Endothelial cell of umbilical vein (primary cell): Measurements from ENCODE around the gene RTN4R. TPM values are rescaled to one million over a fixed set of nuclear protein-coding genes. Genes with fewer than 3 reads are reported as not detected.

Experiments
- BruUV-seq: library from RNA; stranded (reverse); fragments of 400-500 nt; replicated peaks from 2 replicates; lab custom pipeline; 2021; lab: Mats Ljungman, UMichigan
- CTCF ChIA-PET: fragments of 300-600, 350-600 bp; sonication (Branson Sonifier 250); formaldehyde crosslinking; loops from one replicate; lab custom pipeline; 2021; ENCODE audit warnings: antibody characterized with exemption, inconsistent platforms; lab: Charles Lee
- POLR2A ChIA-PET: fragments of 300-600, 350-600 bp; sonication (Branson Sonifier 250); formaldehyde crosslinking; loops from one replicate; lab custom pipeline; 2021; ENCODE audit warnings: antibody characterized with exemption, inconsistent platforms; lab: Charles Lee
- DNase-seq: peaks from one replicate; pipeline ENCODE4 v3.0.0-alpha.2; 2011; ENCODE audit warnings: low read depth, low spot score
- FAIRE-seq: peaks from 2 replicates; lab custom pipeline; 2011; peaks lifted over from hg19 to GRCh38; lab: Jason Lieb, UNC
- H2AFZ ChIP-seq: 2 replicates; pipeline ENCODE4 v1.6.0; 2012; ENCODE audit warnings: low read depth, low read length, control low read depth, inconsistent platforms
- H3K27ac ChIP-seq: 2 replicates; pipeline ENCODE4 v1.5.1; 2011; ENCODE audit warnings: low read depth, mild to moderate bottlenecking, control low read depth, low read length, moderate library complexity; ENCODE audit not compliant: insufficient read depth
- H3K27me3 ChIP-seq, 2 experiments: 2 replicates each; pipeline versions ENCODE4 v1.6.0 to v1.6.1; 2011; ENCODE audit warnings: low read length in 2 of 2, mixed read lengths in 1 of 2; ENCODE audit not compliant: control insufficient read depth in 2 of 2, insufficient read depth in 2 of 2
- H3K36me3 ChIP-seq, 2 experiments: 2 replicates in 1 of 2; 3 replicates in 1 of 2; pipeline ENCODE4 v1.5.1; 2011; ENCODE audit warnings: low read length in 2 of 2, mild to moderate bottlenecking in 1 of 2, moderate library complexity in 1 of 2; ENCODE audit not compliant: control insufficient read depth in 2 of 2, insufficient read depth in 2 of 2; ENCODE audit errors: extremely low read depth in 1 of 2
- H3K4me1 ChIP-seq: 3 replicates; pipeline ENCODE4 v1.5.1; 2011; ENCODE audit warnings: mild to moderate bottlenecking, low read length; ENCODE audit not compliant: control insufficient read depth, insufficient read depth; ENCODE audit errors: extremely low read depth
- H3K4me2 ChIP-seq: 2 replicates; pipeline ENCODE4 v1.6.1; 2011; ENCODE audit warnings: low read length, control low read depth, mixed read lengths; ENCODE audit not compliant: insufficient read depth
- H3K4me3 ChIP-seq, 3 experiments: fragments of 200-600 bp in 1 of 3; sonication (generic), shearing (Covaris generic) in 1 of 3; replicated peaks in 1 of 3; 2 replicates each; pipeline ENCODE4 v1.5.1; 2011 to 2016; ENCODE audit warnings: control low read depth in 3 of 3, low read length in 3 of 3, mild to moderate bottlenecking in 2 of 3, inconsistent platforms in 1 of 3, low read depth in 1 of 3, moderate library complexity in 1 of 3; ENCODE audit not compliant: insufficient read depth in 1 of 3
- H3K79me2 ChIP-seq: 2 replicates; pipeline ENCODE4 v1.6.0; 2012; ENCODE audit warnings: low read length, inconsistent platforms; ENCODE audit not compliant: control insufficient read depth, insufficient read depth
- H3K9ac ChIP-seq: replicated peaks from 2 replicates; pipeline ENCODE3; 2011; ENCODE audit warnings: low read length, control low read depth; ENCODE audit not compliant: insufficient read depth; ENCODE audit errors: extremely low read depth
- H3K9me1 ChIP-seq: replicated peaks from 3 replicates; pipeline ENCODE4 v1.6.0; 2011; ENCODE audit warnings: mild to moderate bottlenecking, low read length; ENCODE audit not compliant: control insufficient read depth, insufficient read depth; ENCODE audit errors: extremely low read depth
- H3K9me3 ChIP-seq: replicated peaks from 2 replicates; pipeline ENCODE4 v1.5.1; 2012; ENCODE audit warnings: low read length, inconsistent platforms; ENCODE audit not compliant: control insufficient read depth, insufficient read depth
- H4K20me1 ChIP-seq: replicated peaks from 2 replicates; pipeline ENCODE3; 2011; ENCODE audit warnings: mild to moderate bottlenecking, low read length; ENCODE audit not compliant: control insufficient read depth, insufficient read depth; ENCODE audit errors: extremely low read depth
- CTCF ChIP-seq, 2 donors: IDR thresholded peaks; 1 replicate in 1 of 2; 2 replicates in 1 of 2; pipeline ENCODE4 v1.5.1; 2011; ENCODE audit warnings: low read length in 2 of 2, mild to moderate bottlenecking in 2 of 2, moderate library complexity in 2 of 2, control low read depth in 1 of 2, inconsistent platforms in 1 of 2, low read depth in 1 of 2; ENCODE audit not compliant: insufficient read depth in 1 of 2; ENCODE audit errors: extremely low read depth in 1 of 2
- EZH2 ChIP-seq: IDR thresholded peaks from 2 replicates; pipeline ENCODE4 v1.6.1; 2012; ENCODE audit warnings: borderline replicate concordance, low read depth, mild to moderate bottlenecking, moderate library complexity, low read length, inconsistent platforms; ENCODE audit not compliant: severe bottlenecking
- FOS ChIP-seq: IDR thresholded peaks from 2 replicates; pipeline ENCODE4 v1.6.1; 2011; ENCODE audit warnings: mild to moderate bottlenecking, low read length, moderate library complexity, borderline replicate concordance; ENCODE audit not compliant: insufficient read depth
- GATA2 ChIP-seq: IDR thresholded peaks from 2 replicates; pipeline ENCODE4 v1.7.0; 2011; ENCODE audit warnings: low read depth, mild to moderate bottlenecking, moderate library complexity, mixed read lengths, low read length; ENCODE audit not compliant: insufficient read length, insufficient read depth
- JUN ChIP-seq: IDR thresholded peaks from 2 replicates; pipeline ENCODE4 v1.6.1; 2011; ENCODE audit warnings: borderline replicate concordance, low read depth; ENCODE audit not compliant: insufficient read length, insufficient read depth
- MYC ChIP-seq: IDR thresholded peaks from one replicate; pipeline ENCODE4 v1.6.1; 2011; ENCODE audit warnings: mild to moderate bottlenecking, low read depth, low read length
- POLR2A ChIP-seq: IDR thresholded peaks from 2 replicates; pipeline ENCODE4 v1.6.1; 2012; ENCODE audit warnings: low read depth, mild to moderate bottlenecking, control low read depth, low read length
- POLR2AphosphoS5 ChIP-seq: IDR thresholded peaks from 2 replicates; pipeline ENCODE4 v1.6.1; 2012; ENCODE audit warnings: low read depth, mild to moderate bottlenecking, control low read depth, low read length, moderate library complexity; ENCODE audit not compliant: insufficient read depth
- dilution Hi-C: fragments of 300-500 bp; cut with MboI; formaldehyde crosslinking; loops from one replicate; pipeline ENCODE4 v1.15.0; 2019; ENCODE audit warnings: low sequenced_read_pairs; ENCODE audit not compliant: extremely low pct_ligation_motif_present
- intact Hi-C: fragments of 100-400 bp; cut with micrococcal nuclease; formaldehyde crosslinking; loops from one replicate; pipeline ENCODE4 v1.10.0; 2022
- polyA plus RNA-seq, 4 experiments: library from polyadenylated mRNA; depleted of rRNA in 3 of 4; stranded (reverse) in 3 of 4; unstranded in 1 of 4; fragments of >200 nt; gene quantifications; 2 replicates each; pipeline versions ENCODE4 v1.2.1 to v1.2.3, GENCODE V29; 2011 to 2012; ENCODE audit warnings: missing spikeins in 1 of 4
- total RNA-seq: library from RNA; stranded (reverse); gene quantifications from 2 replicates; pipeline ENCODE4 v1.2.3, GENCODE V29; 2021
- TF ChIP-seq, protein P1 (sequence below): IDR thresholded peaks from 2 replicates; pipeline ENCODE4 v1.6.1; 2011; ENCODE audit not compliant: insufficient read depth, insufficient read length

RTN4R gene
- total and polyA plus RNA-seq, 2 donors (not counting 3 experiments of a cell fraction or from before 2014, with no cell fraction given), result 1.2 to 2.2 TPM

- intact Hi-C loops (no loop called here), dilution Hi-C loops (no loop called here)
- no peak for TF ChIP-seq MYC
- TF ChIP-seq, protein P1, sequence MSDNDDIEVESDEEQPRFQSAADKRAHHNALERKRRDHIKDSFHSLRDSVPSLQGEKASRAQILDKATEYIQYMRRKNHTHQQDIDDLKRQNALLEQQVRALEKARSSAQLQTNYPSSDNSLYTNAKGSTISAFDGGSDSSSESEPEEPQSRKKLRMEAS, result no peak
- no peak for TF ChIP-seq POLR2A
- TF ChIP-seq CTCF (IDR thresholded peaks at IDR 0.05; ENCODE audit: extremely low read depth in 1 of 2, insufficient read depth in 1 of 2, low read depth in 1 of 2, low read length in 2 of 2), result no peak
- TF ChIP-seq JUN, result no peak
- no peak for TF ChIP-seq GATA2
- no peak for TF ChIP-seq POLR2AphosphoS5
- TF ChIP-seq FOS, result no peak
- TF ChIP-seq EZH2, result no peak
- Histone ChIP-seq H3K4me2 (no peak overlapping the region), H3K4me3 (no peak overlapping the region), H3K9ac (no peak overlapping the region), H3K4me1 (no peaks in the 10 kb centered on the region), H3K36me3 (no peaks in the 10 kb centered on the region), H3K9me3 (no peaks in the 10 kb centered on the region), H3K79me2 (no peaks in the 10 kb centered on the region), H3K27ac (no peak overlapping the region), H3K9me1 (no peaks in the 10 kb centered on the region), H2AFZ (no peak overlapping the region), H4K20me1 (no peaks in the 10 kb centered on the region), H3K27me3 (no peaks in the 10 kb centered on the region)
- no TSS peak for BruUV-seq
- ChIA-PET CTCF (interaction anchor here (0.6 to 2.4 kb wide), 2 partner anchors 10 to 11 kb away, joined by 3 to 8 read pairs; no protein-coding TSS in a partner anchor), POLR2A (interaction anchor here (0.6 kb wide), 1 partner anchor 287 kb away, joined by 6 read pairs; the partner anchor contains the start of genes COMT and TXNRD2)
- DNase-seq (no peak), FAIRE-seq (no peak)
Observed at GRCh38 chr22:20228055-20228938, 39.8 kb downstream of the RTN4R start.
